ENCODE data around the gene SIDT1. TPM values are rescaled to one million over a fixed set of nuclear protein-coding genes. Genes with fewer than 3 reads are reported as not detected.

Gene SIDT1
- total RNA-seq, 1 donor from 2014 or later = 0.92 TPM

- H3K4me3 Mint-ChIP-seq (ENCODE audit: unreplicated experiment) = no peak overlapping the region
- H3K36me3 Mint-ChIP-seq (ENCODE audit: low read depth, unreplicated experiment) = peaks cover 44% of the 10 kb centered on the region
- no peak for TF ChIP-seq CTCF (IDR thresholded peaks at IDR 0.05; ENCODE audit: unreplicated experiment)
- peak overlapping the region; percentile 1 for H3K27ac Mint-ChIP-seq (ENCODE audit: unreplicated experiment)
- DNase-seq (ENCODE audit: low spot score) = no peak
- no peaks in the 10 kb centered on the region for H3K9me3 Mint-ChIP-seq (ENCODE audit: unreplicated experiment)
- no peaks in the 10 kb centered on the region for H3K4me1 Mint-ChIP-seq (ENCODE audit: unreplicated experiment)
- peaks cover 2% of the 10 kb centered on the region for H3K27me3 Mint-ChIP-seq (ENCODE audit: unreplicated experiment)
These were observed 122.5 kb downstream of the SIDT1 start for GRCh38 chr3:113654851-113655250.

GRCh38 chr3:113658107-113658506 lies 125.8 kb downstream of the SIDT1 start:
- peaks cover 57% of the 10 kb centered on the region for H3K36me3 Mint-ChIP-seq (ENCODE audit: low read depth, unreplicated experiment)
- no peaks in the 10 kb centered on the region for H3K9me3 Mint-ChIP-seq (ENCODE audit: unreplicated experiment)
- no peak overlapping the region for H3K4me3 Mint-ChIP-seq (ENCODE audit: unreplicated experiment)
- H3K27ac Mint-ChIP-seq (ENCODE audit: unreplicated experiment) = no peak overlapping the region
- DNase-seq (ENCODE audit: low spot score) = no peak
- peaks cover 2% of the 10 kb centered on the region for H3K27me3 Mint-ChIP-seq (ENCODE audit: unreplicated experiment)
- peaks cover 2% of the 10 kb centered on the region for H3K4me1 Mint-ChIP-seq (ENCODE audit: unreplicated experiment)
- no peak for TF ChIP-seq CTCF (IDR thresholded peaks at IDR 0.05; ENCODE audit: unreplicated experiment)

GRCh38 chr3:113659101-113659541 lies 126.8 kb downstream of the SIDT1 start:
- Mint-ChIP-seq H3K4me3 (ENCODE audit: unreplicated experiment) (peak overlapping the region; percentile 15), H3K9me3 (ENCODE audit: unreplicated experiment) (no peaks in the 10 kb centered on the region), H3K27ac (ENCODE audit: unreplicated experiment) (no peak overlapping the region), H3K4me1 (ENCODE audit: unreplicated experiment) (peaks cover 2% of the 10 kb centered on the region), H3K36me3 (ENCODE audit: low read depth, unreplicated experiment) (peaks cover 57% of the 10 kb centered on the region), H3K27me3 (ENCODE audit: unreplicated experiment) (peaks cover 2% of the 10 kb centered on the region)
- no peak for TF ChIP-seq CTCF (IDR thresholded peaks at IDR 0.05; ENCODE audit: unreplicated experiment)
- no peak for DNase-seq (ENCODE audit: low spot score)

GRCh38 chr3:113659996-113660395 lies 127.6 kb downstream of the SIDT1 start:
- Mint-ChIP-seq H3K27ac (ENCODE audit: unreplicated experiment) (no peak overlapping the region), H3K9me3 (ENCODE audit: unreplicated experiment) (no peaks in the 10 kb centered on the region), H3K27me3 (ENCODE audit: unreplicated experiment) (peaks cover 2% of the 10 kb centered on the region), H3K4me1 (ENCODE audit: unreplicated experiment) (peaks cover 6% of the 10 kb centered on the region), H3K4me3 (ENCODE audit: unreplicated experiment) (no peak overlapping the region), H3K36me3 (ENCODE audit: low read depth, unreplicated experiment) (peaks cover 55% of the 10 kb centered on the region)
- TF ChIP-seq CTCF (IDR thresholded peaks at IDR 0.05; ENCODE audit: unreplicated experiment) = no peak
- no peak for DNase-seq (ENCODE audit: low spot score)

GRCh38 chr3:113660458-113660857 lies 128.1 kb downstream of the SIDT1 start:
- DNase-seq (ENCODE audit: low spot score) = no peak
- H3K36me3 Mint-ChIP-seq (ENCODE audit: low read depth, unreplicated experiment) = peaks cover 51% of the 10 kb centered on the region
- TF ChIP-seq CTCF (IDR thresholded peaks at IDR 0.05; ENCODE audit: unreplicated experiment) = no peak
- no peak overlapping the region for H3K4me3 Mint-ChIP-seq (ENCODE audit: unreplicated experiment)
- H3K9me3 Mint-ChIP-seq (ENCODE audit: unreplicated experiment) = no peaks in the 10 kb centered on the region
- no peak overlapping the region for H3K27ac Mint-ChIP-seq (ENCODE audit: unreplicated experiment)
- peaks cover 7% of the 10 kb centered on the region for H3K4me1 Mint-ChIP-seq (ENCODE audit: unreplicated experiment)
- H3K27me3 Mint-ChIP-seq (ENCODE audit: unreplicated experiment) = peaks cover 2% of the 10 kb centered on the region

Data from endothelial cell (in vitro differentiated cells).